Endothelial cell (in vitro differentiated cells): Measurements from ENCODE around the gene C22orf15. TPM values are rescaled to one million over a fixed set of nuclear protein-coding genes. Genes with fewer than 3 reads are reported as not detected.

Source experiments
- DNase-seq: peaks from one replicate; pipeline ENCODE4 v3.0.0; 2021; ENCODE audit warnings: low spot score
- H3K27ac Mint-ChIP-seq: one replicate; pipeline ENCODE4 v1.8.0; 2021; ENCODE audit warnings: mixed read lengths, inconsistent platforms; ENCODE audit not compliant: unreplicated experiment
- H3K27me3 Mint-ChIP-seq: one replicate; pipeline ENCODE4 v1.8.0; 2021; ENCODE audit warnings: mild to moderate bottlenecking, moderate library complexity, mixed read lengths, inconsistent platforms; ENCODE audit not compliant: unreplicated experiment
- H3K36me3 Mint-ChIP-seq: one replicate; pipeline ENCODE4 v1.8.0; 2021; ENCODE audit warnings: mild to moderate bottlenecking, low read depth, mixed read lengths, inconsistent platforms; ENCODE audit not compliant: unreplicated experiment
- H3K4me1 Mint-ChIP-seq: one replicate; pipeline ENCODE4 v1.8.0; 2021; ENCODE audit warnings: mild to moderate bottlenecking, mixed read lengths, inconsistent platforms; ENCODE audit not compliant: unreplicated experiment
- H3K4me3 Mint-ChIP-seq: one replicate; pipeline ENCODE4 v1.8.0; 2021; ENCODE audit warnings: mild to moderate bottlenecking, mixed read lengths, inconsistent platforms; ENCODE audit not compliant: unreplicated experiment
- H3K9me3 Mint-ChIP-seq: one replicate; pipeline ENCODE4 v1.8.0; 2021; ENCODE audit warnings: mixed read lengths, inconsistent platforms; ENCODE audit not compliant: unreplicated experiment
- total RNA-seq: library from RNA; stranded (reverse); fragmentation: NEBNext Ultra II Directional; extraction: Animal tissue kit (Norgen Biotek cat#: 25700); gene quantifications from one replicate; pipeline ENCODE4 v1.2.1, GENCODE V29; 2021; ENCODE audit not compliant: unreplicated experiment
- TF ChIP-seq, protein P1 (sequence below): fragments of 200-600 bp; sonication (generic); IDR thresholded peaks from one replicate; pipeline ENCODE4 v1.5.0; 2021; ENCODE audit warnings: antibody characterized with exemption; ENCODE audit not compliant: unreplicated experiment

C22orf15 gene
- total RNA-seq, 1 donor from 2014 or later: 2.0 TPM

GRCh38 chr22:23760056-23760455 lies 2.7 kb upstream of the C22orf15 start:
- peaks cover 6% of the 10 kb centered on the region for H3K27me3 Mint-ChIP-seq
- H3K27ac Mint-ChIP-seq: no peak overlapping the region

GRCh38 chr22:23763579-23763945 lies 772 bp downstream of the C22orf15 start:
- no peak overlapping the region for H3K4me3 Mint-ChIP-seq
- H3K27me3 Mint-ChIP-seq: peaks cover 3% of the 10 kb centered on the region
- H3K27ac Mint-ChIP-seq: no peak overlapping the region
- H3K36me3 Mint-ChIP-seq: no peaks in the 10 kb centered on the region
- TF ChIP-seq, protein P1, sequence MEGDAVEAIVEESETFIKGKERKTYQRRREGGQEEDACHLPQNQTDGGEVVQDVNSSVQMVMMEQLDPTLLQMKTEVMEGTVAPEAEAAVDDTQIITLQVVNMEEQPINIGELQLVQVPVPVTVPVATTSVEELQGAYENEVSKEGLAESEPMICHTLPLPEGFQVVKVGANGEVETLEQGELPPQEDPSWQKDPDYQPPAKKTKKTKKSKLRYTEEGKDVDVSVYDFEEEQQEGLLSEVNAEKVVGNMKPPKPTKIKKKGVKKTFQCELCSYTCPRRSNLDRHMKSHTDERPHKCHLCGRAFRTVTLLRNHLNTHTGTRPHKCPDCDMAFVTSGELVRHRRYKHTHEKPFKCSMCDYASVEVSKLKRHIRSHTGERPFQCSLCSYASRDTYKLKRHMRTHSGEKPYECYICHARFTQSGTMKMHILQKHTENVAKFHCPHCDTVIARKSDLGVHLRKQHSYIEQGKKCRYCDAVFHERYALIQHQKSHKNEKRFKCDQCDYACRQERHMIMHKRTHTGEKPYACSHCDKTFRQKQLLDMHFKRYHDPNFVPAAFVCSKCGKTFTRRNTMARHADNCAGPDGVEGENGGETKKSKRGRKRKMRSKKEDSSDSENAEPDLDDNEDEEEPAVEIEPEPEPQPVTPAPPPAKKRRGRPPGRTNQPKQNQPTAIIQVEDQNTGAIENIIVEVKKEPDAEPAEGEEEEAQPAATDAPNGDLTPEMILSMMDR: no peak
- peak; percentile 23 for DNase-seq
- H3K9me3 Mint-ChIP-seq: no peaks in the 10 kb centered on the region
- peaks cover 22% of the 10 kb centered on the region for H3K4me1 Mint-ChIP-seq

More at GRCh38 chr22:23760056-23760455, 2.7 kb upstream of the C22orf15 start:
- Mint-ChIP-seq H3K9me3 (no peaks in the 10 kb centered on the region), H3K4me1 (peaks cover 22% of the 10 kb centered on the region), H3K4me3 (peak overlapping the region; percentile 31), H3K36me3 (no peaks in the 10 kb centered on the region)
- TF ChIP-seq, protein P1: no peak
- no peak for DNase-seq

DNA sequence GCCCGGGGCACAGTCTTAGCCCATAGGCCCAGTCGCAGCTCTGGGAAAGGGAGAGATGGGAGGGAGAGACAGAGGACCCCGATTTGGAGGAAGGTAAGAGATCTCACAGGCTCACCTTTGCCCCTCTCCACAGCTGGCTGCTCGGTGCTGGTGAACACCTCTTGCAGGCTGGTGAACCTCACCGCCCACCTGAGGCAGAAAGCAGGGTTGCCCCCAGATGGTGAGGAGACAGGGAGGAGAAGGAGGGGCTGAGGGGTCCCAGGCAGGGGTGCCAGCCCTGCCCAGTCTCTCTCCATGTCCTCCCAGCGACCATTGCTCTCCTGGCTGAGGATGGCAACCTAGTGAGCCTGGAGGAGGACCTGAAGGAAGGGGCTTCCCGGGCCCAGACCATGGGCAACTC lies 1.2 kb downstream of the C22orf15 start:
- TF ChIP-seq, protein P1: no peak
- no peak for DNase-seq
- Mint-ChIP-seq H3K4me3 (no peak overlapping the region), H3K27me3 (peaks cover 3% of the 10 kb centered on the region), H3K9me3 (no peaks in the 10 kb centered on the region), H3K27ac (no peak overlapping the region), H3K4me1 (peaks cover 22% of the 10 kb centered on the region), H3K36me3 (no peaks in the 10 kb centered on the region)

DNA sequence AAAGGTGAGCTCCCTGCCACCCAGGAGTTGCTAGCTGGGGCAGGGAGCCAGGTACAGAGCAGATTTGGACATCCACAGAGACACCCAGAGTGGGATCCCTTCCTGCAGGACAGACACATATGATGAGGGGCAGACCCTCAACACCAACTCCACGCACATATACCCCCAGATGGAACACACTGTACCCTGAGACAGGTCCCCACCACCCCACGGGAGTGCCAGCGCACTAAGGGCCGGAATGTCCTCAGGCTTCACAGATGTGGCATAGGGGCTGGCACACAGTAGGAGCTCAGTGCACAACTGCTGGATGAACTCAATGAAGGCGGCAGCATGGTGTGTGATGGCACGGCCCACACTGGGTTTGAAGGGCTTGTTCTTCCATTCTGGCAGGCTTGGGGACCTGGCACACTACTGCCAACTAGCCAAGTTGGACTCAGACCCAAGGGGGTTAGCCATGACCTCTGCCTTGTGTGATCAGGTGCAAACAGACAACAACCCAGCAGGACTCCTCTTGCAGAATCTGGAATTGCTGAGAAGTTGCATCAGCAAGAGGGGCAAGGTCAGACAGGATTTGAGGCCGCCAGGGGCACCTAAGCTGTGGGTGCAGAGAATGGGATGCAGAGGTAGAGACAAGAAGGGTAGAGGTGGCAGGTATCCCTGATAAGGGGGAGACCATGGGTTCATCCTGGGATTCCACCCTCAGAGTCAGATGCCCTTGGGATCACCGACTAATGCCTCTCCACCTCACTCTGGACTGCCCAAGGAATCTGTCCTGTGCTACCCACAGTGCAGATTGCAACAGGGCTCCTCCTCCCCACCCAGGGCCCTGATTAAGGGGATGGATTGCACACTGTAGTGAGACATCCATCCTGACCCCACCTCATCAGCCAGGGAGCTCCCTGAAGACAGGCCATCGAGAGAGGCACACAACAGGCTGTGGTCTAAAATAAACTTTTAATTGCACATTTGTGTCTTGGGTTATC lies 2.4 kb downstream of the C22orf15 start:
- no peaks in the 10 kb centered on the region for H3K9me3 Mint-ChIP-seq
- TF ChIP-seq, protein P1: no peak
- H3K36me3 Mint-ChIP-seq: no peaks in the 10 kb centered on the region
- DNase-seq: no peak
- peaks cover 3% of the 10 kb centered on the region for H3K27me3 Mint-ChIP-seq
- no peak overlapping the region for H3K4me3 Mint-ChIP-seq
- H3K27ac Mint-ChIP-seq: peak overlapping the region; percentile 52
- peaks cover 20% of the 10 kb centered on the region for H3K4me1 Mint-ChIP-seq

GRCh38 chr22:23767303-23767672 lies 4.5 kb downstream of the C22orf15 start:
- no peak for DNase-seq
- H3K9me3 Mint-ChIP-seq: no peaks in the 10 kb centered on the region

More at GRCh38 chr22:23767303-23767672, 4.5 kb downstream of the C22orf15 start:
- H3K27me3 Mint-ChIP-seq: peaks cover 3% of the 10 kb centered on the region
- TF ChIP-seq, protein P1: no peak
- H3K4me1 Mint-ChIP-seq: peaks cover 16% of the 10 kb centered on the region
- H3K27ac Mint-ChIP-seq: no peak overlapping the region
- no peaks in the 10 kb centered on the region for H3K36me3 Mint-ChIP-seq
- peak overlapping the region; percentile 47 for H3K4me3 Mint-ChIP-seq
